Adipose tissue (tissue), 3 donors: ENCODE results near the gene TRDMT1. TPM values are rescaled to one million over a fixed set of nuclear protein-coding genes. Genes with fewer than 3 reads are reported as not detected.

Source experiments
- H3K27ac ChIP-seq: one replicate; pipeline ENCODE4 v1.5.1; 2013; ENCODE audit warnings: low read depth, low read length
- WGBS, 3 donors: extraction: QIAGEN DNeasy Blood & Tissue Kit; methylation state at CpG; one replicate each; pipeline ENCODE4 v1.1.7; 2013; 5-methylcytosine and 5-hydroxymethylcytosine counted together
- polyA plus RNA-seq, 3 donors: library from polyadenylated mRNA; stranded (reverse); fragments of 200-250 nt; gene quantifications; one replicate each; pipeline ENCODE4 v1.2.3, GENCODE V29; 2013
- donor health status: healthy with polysubstance abuse.
- donor health status: Bipolar disorder and iron deficiency.
- donor health status: healthy.

Gene TRDMT1
- polyA plus RNA-seq, 3 donors: 1.3 to 2.7 (median 1.6) TPM

- WGBS, 3 donors: 78 to 89% (median 83%) methylated on average over 2 of the region's 2 CpGs
- no peak overlapping the region for H3K27ac ChIP-seq
Observed at GRCh38 chr10:17215782-17216122, 14.3 kb upstream of the TRDMT1 start.

GRCh38 chr10:17214971-17215781, 13.7 kb upstream of the TRDMT1 start:
- peak overlapping the region; percentile 83 for H3K27ac ChIP-seq
- 55 to 80% (median 57%) methylated on average over 9 of the region's 9 CpGs for WGBS, 3 donors

GRCh38 chr10:17214526-17214925, 13.1 kb upstream of the TRDMT1 start:
- H3K27ac ChIP-seq: no peak overlapping the region
- 71 to 78% (median 78%) methylated on average over 2 of the region's 2 CpGs for WGBS, 3 donors

GRCh38 chr10:17213646-17214349, 12.3 kb upstream of the TRDMT1 start:
- 75 to 96% (median 95%) methylated on average over 2 of the region's 2 CpGs for WGBS, 3 donors
- no peak overlapping the region for H3K27ac ChIP-seq

- H3K27ac ChIP-seq: no peak overlapping the region
Observed at GRCh38 chr10:17212802-17213221, 11.3 kb upstream of the TRDMT1 start.

- 50 to 63% (median 51%) methylated on average over 3 of the region's 3 CpGs for WGBS, 3 donors
Observed at GRCh38 chr10:17210361-17210760, 8.9 kb upstream of the TRDMT1 start.

GRCh38 chr10:17209881-17210280, 8.4 kb upstream of the TRDMT1 start:
- H3K27ac ChIP-seq: no peak overlapping the region
- WGBS, 3 donors: 46 to 74% (median 53%) methylated on average over 2 of the region's 2 CpGs

More at GRCh38 chr10:17210361-17210760, 8.9 kb upstream of the TRDMT1 start:
- no peak overlapping the region for H3K27ac ChIP-seq

- no peak overlapping the region for H3K27ac ChIP-seq
- WGBS, 3 donors: 65 to 93% (median 91%) methylated on average over 1 of the region's 1 CpG
Observed at GRCh38 chr10:17209302-17209701, 7.8 kb upstream of the TRDMT1 start.

GRCh38 chr10:17208476-17208875, 7.0 kb upstream of the TRDMT1 start:
- no peak overlapping the region for H3K27ac ChIP-seq

GRCh38 chr10:17206210-17206709, 4.8 kb upstream of the TRDMT1 start:
- H3K27ac ChIP-seq: no peak overlapping the region
- WGBS, 3 donors: 61 to 73% (median 71%) methylated on average over 7 of the region's 7 CpGs

- H3K27ac ChIP-seq: no peak overlapping the region
- WGBS, 3 donors: 36 to 45% (median 45%) methylated on average over 3 of the region's 3 CpGs
Observed at GRCh38 chr10:17203416-17203815, 1.9 kb upstream of the TRDMT1 start.

- 82 to 97% (median 96%) methylated on average over 4 of the region's 4 CpGs for WGBS, 3 donors
- no peak overlapping the region for H3K27ac ChIP-seq
Observed at GRCh38 chr10:17202999-17203398, 1.5 kb upstream of the TRDMT1 start.

GRCh38 chr10:17202506-17202905, 1.0 kb upstream of the TRDMT1 start:
- 73 to 94% (median 94%) methylated on average over 2 of the region's 2 CpGs for WGBS, 3 donors
- H3K27ac ChIP-seq: no peak overlapping the region

- peak overlapping the region; percentile 71 for H3K27ac ChIP-seq
Observed at GRCh38 chr10:17201794-17202116, 283 bp upstream of the TRDMT1 start.

GRCh38 chr10:17200001-17200911, 1.2 kb downstream of the TRDMT1 start:
- peak overlapping the region; percentile 71 for H3K27ac ChIP-seq
- 8 to 15% (median 9%) methylated on average over 10 of the region's 10 CpGs for WGBS, 3 donors

More at GRCh38 chr10:17201794-17202116, 283 bp upstream of the TRDMT1 start:
- WGBS, 3 donors: 14 to 19% (median 18%) methylated on average over 3 of the region's 3 CpGs

- peak overlapping the region; percentile 56 for H3K27ac ChIP-seq
- WGBS, 3 donors: 32 to 52% (median 34%) methylated on average over 9 of the region's 9 CpGs
Observed at GRCh38 chr10:17199351-17199804, 2.1 kb downstream of the TRDMT1 start.

GRCh38 chr10:17196573-17196972, 4.9 kb downstream of the TRDMT1 start:
- 57 to 80% (median 69%) methylated on average over 3 of the region's 3 CpGs for WGBS, 3 donors
- H3K27ac ChIP-seq: no peak overlapping the region

GRCh38 chr10:17196045-17196444, 5.4 kb downstream of the TRDMT1 start:
- H3K27ac ChIP-seq: no peak overlapping the region
- 51 to 78% (median 52%) methylated on average over 2 of the region's 2 CpGs for WGBS, 3 donors

GRCh38 chr10:17195083-17195482, 6.4 kb downstream of the TRDMT1 start:
- no peak overlapping the region for H3K27ac ChIP-seq
- WGBS, 3 donors: 78 to 93% (median 78%) methylated on average over 5 of the region's 5 CpGs
